Endodermal cell (in vitro differentiated cells): Measurements from ENCODE around the gene RAPGEF1. TPM values are rescaled to one million over a fixed set of nuclear protein-coding genes. Genes with fewer than 3 reads are reported as not detected.

Experiments used
- DNase-seq: peaks from one replicate; pipeline ENCODE4 v3.0.0-alpha.2; 2017
- H3K27ac ChIP-seq: 2 replicates; pipeline ENCODE4 v1.5.1; 2013; ENCODE audit warnings: mild to moderate bottlenecking, low read depth, low read length, moderate library complexity
- H3K27me3 ChIP-seq: 2 replicates; pipeline ENCODE4 v1.6.1; 2013; ENCODE audit warnings: mild to moderate bottlenecking, low read length, moderate library complexity; ENCODE audit not compliant: insufficient read depth, control insufficient read depth, poor library complexity, severe bottlenecking
- H3K36me3 ChIP-seq: 2 replicates; pipeline ENCODE4 v1.7.0; 2013; ENCODE audit warnings: mild to moderate bottlenecking, low read length, moderate library complexity; ENCODE audit not compliant: control insufficient read depth, insufficient read depth
- H3K4me1 ChIP-seq: one replicate; pipeline ENCODE4 v1.7.0; 2013; ENCODE audit warnings: low read length; ENCODE audit not compliant: control insufficient read depth, insufficient read depth
- H3K4me3 ChIP-seq: 2 replicates; pipeline ENCODE4 v1.5.1; 2013; ENCODE audit warnings: mild to moderate bottlenecking, low read length, moderate library complexity
- H3K9ac ChIP-seq: 2 replicates; pipeline ENCODE4 v1.6.1; 2013; ENCODE audit warnings: mild to moderate bottlenecking, low read length, moderate library complexity; ENCODE audit not compliant: poor library complexity, severe bottlenecking; ENCODE audit errors: extremely low read depth
- H3K9me3 ChIP-seq: 2 replicates; pipeline ENCODE4 v1.6.1; 2013; ENCODE audit warnings: mild to moderate bottlenecking, low read length, moderate library complexity; ENCODE audit not compliant: control insufficient read depth
- H3K27ac Mint-ChIP-seq: 2 replicates; pipeline ENCODE4 v1.8.0; 2020; ENCODE audit warnings: mixed read lengths
- H3K27me3 Mint-ChIP-seq: 2 replicates; pipeline ENCODE4 v1.8.0; 2021; ENCODE audit warnings: mild to moderate bottlenecking, mixed read lengths; ENCODE audit not compliant: insufficient read depth
- H3K36me3 Mint-ChIP-seq: 2 replicates; pipeline ENCODE4 v1.8.0; 2020; ENCODE audit warnings: low read depth, mixed read lengths
- H3K4me1 Mint-ChIP-seq: 2 replicates; pipeline ENCODE4 v1.8.0; 2020; ENCODE audit warnings: mixed read lengths
- H3K4me3 Mint-ChIP-seq: 2 replicates; pipeline ENCODE4 v1.8.0; 2020; ENCODE audit warnings: mild to moderate bottlenecking, moderate library complexity, mixed read lengths
- H3K9me3 Mint-ChIP-seq: 2 replicates; pipeline ENCODE4 v1.8.0; 2020; ENCODE audit warnings: mild to moderate bottlenecking, mixed read lengths
- CTCF ChIP-seq: fragments of 200-600 bp; sonication (generic); conservative IDR thresholded peaks from 2 replicates; pipeline ENCODE4 v1.5.0; 2021; ENCODE audit warnings: antibody characterized with exemption, mild to moderate bottlenecking
- WGBS, 2 experiments: methylation state at CpG; one replicate each; pipeline versions ENCODE4 v1.1.5 to v1.1.7; 2013; ENCODE audit warnings: missing lambda C conversion rate in 2 of 2, mixed read lengths in 1 of 2; ENCODE audit not compliant: insufficient coverage in 1 of 2, insufficient read length in 1 of 2; 5-methylcytosine and 5-hydroxymethylcytosine counted together
- long read RNA-seq, 4 experiments: library from polyadenylated mRNA in 2 of 4; library from RNA in 1 of 4; library from capped mRNA in 1 of 4; stranded (forward) in 3 of 4; unstranded in 1 of 4; transcript quantifications; one replicate each; pipeline ENCODE4 v2.0.0, GENCODE V29; 2020 to 2021; ENCODE audit warnings: inconsistent platforms in 1 of 4
- polyA plus RNA-seq, 2 experiments: library from polyadenylated mRNA; stranded (reverse); fragments of 50-300 nt; gene quantifications; one replicate each; pipeline ENCODE4 v1.2.3, GENCODE V29; 2013
- total RNA-seq, 2 donors: library from RNA; stranded (reverse); fragmentation: NEBNext Ultra II Directional in 1 of 2; extraction: Animal tissue kit (Norgen Biotek cat#: 25700) in 1 of 2; gene quantifications; 2 replicates in 1 of 2; 3 replicates in 1 of 2; pipeline ENCODE4 v1.2.1, GENCODE V29; 2021

The RAPGEF1 gene
- total RNA-seq: 10 to 100 TPM; 63.4 to 85.5 TPM
- 38.1 TPM for polyA plus RNA-seq (2013, experiment 1 of 2)
- polyA plus RNA-seq (2013, experiment 2 of 2): 34.1 TPM
- long read RNA-seq, experiment 1, partial matches to known transcripts: 5 of 18 reads
- long read RNA-seq, experiment 1, other reads (novel, unspliced or antisense): 13 of 18 reads
- long read RNA-seq, experiment 2, full-length matches to known transcripts: 30 of 102 reads
- long read RNA-seq, experiment 2, partial matches to known transcripts: 29 of 102 reads
- long read RNA-seq, experiment 2, other reads (novel, unspliced or antisense): 43 of 102 reads
- long read RNA-seq, experiment 3, partial matches to known transcripts: 5 of 43 reads
- long read RNA-seq, experiment 3, other reads (novel, unspliced or antisense): 38 of 43 reads
- long read RNA-seq, experiment 4: 0 reads

GRCh38 chr9:131739959-131740648, at the start of gene RAPGEF1:
TSS of gene RAPGEF1 (minus strand) at chr9:131740076. CDS start at chr9:131739830, 246 bp downstream.
- H3K9me3 ChIP-seq: peaks cover 10% of the 10 kb centered on the region
- H3K27ac ChIP-seq: no peak within 1 kb of the TSS
- H3K36me3 Mint-ChIP-seq: peaks cover 4% of the 10 kb centered on the region
- H3K4me1 ChIP-seq: no peaks in the 10 kb centered on the region
- H3K27ac Mint-ChIP-seq: peak within 1 kb of the TSS; percentile 85
- no peaks in the 10 kb centered on the region for H3K36me3 ChIP-seq
- H3K4me3 Mint-ChIP-seq: peak within 1 kb of the TSS; percentile 84
- DNase-seq: peak; percentile 86
- 9 to 20% methylated on average over 24 to 69 of the region's 69 CpGs for WGBS, 2 experiments
- no peaks in the 10 kb centered on the region for H3K27me3 ChIP-seq
- peak within 1 kb of the TSS; percentile 72 for H3K9ac ChIP-seq
- TF ChIP-seq CTCF: peak; percentile 87
- H3K9me3 Mint-ChIP-seq: peaks cover 7% of the 10 kb centered on the region
- no peaks in the 10 kb centered on the region for H3K27me3 Mint-ChIP-seq
- H3K4me1 Mint-ChIP-seq: peaks cover 29% of the 10 kb centered on the region
- H3K4me3 ChIP-seq: peak within 1 kb of the TSS; percentile 94

- no peak overlapping the region for H3K4me3 ChIP-seq
- H3K27ac ChIP-seq: no peak overlapping the region
- Mint-ChIP-seq H3K4me1 (no peaks in the 10 kb centered on the region), H3K9me3 (peaks cover 5% of the 10 kb centered on the region), H3K27ac (no peak overlapping the region), H3K27me3 (peaks cover 8% of the 10 kb centered on the region), H3K36me3 (no peaks in the 10 kb centered on the region), H3K4me3 (no peak overlapping the region)
- no peaks in the 10 kb centered on the region for H3K4me1 ChIP-seq
- DNase-seq: no peak
- no peaks in the 10 kb centered on the region for H3K36me3 ChIP-seq
- no peak overlapping the region for H3K9ac ChIP-seq
- no peaks in the 10 kb centered on the region for H3K9me3 ChIP-seq
- peaks cover 26% of the 10 kb centered on the region for H3K27me3 ChIP-seq
- no peak for TF ChIP-seq CTCF
- 89 to 93% methylated on average over 1 of the region's 1 CpG for WGBS, 2 experiments
These were observed 49.0 kb upstream of the RAPGEF1 start for GRCh38 chr9:131788851-131789250.

GRCh38 chr9:131787838-131788237, 48.0 kb upstream of the RAPGEF1 start:
- Histone ChIP-seq H3K36me3 (no peaks in the 10 kb centered on the region), H3K27ac (no peak overlapping the region), H3K27me3 (peaks cover 33% of the 10 kb centered on the region), H3K4me3 (no peak overlapping the region), H3K4me1 (no peaks in the 10 kb centered on the region), H3K9ac (no peak overlapping the region), H3K9me3 (no peaks in the 10 kb centered on the region)
- no peak for DNase-seq
- peaks cover 5% of the 10 kb centered on the region for H3K9me3 Mint-ChIP-seq
- no peak for TF ChIP-seq CTCF
- 82 to 84% methylated on average over 7 to 9 of the region's 9 CpGs for WGBS, 2 experiments
- H3K27me3 Mint-ChIP-seq: peaks cover 16% of the 10 kb centered on the region
- H3K4me1 Mint-ChIP-seq: no peaks in the 10 kb centered on the region
- no peak overlapping the region for H3K4me3 Mint-ChIP-seq
- H3K27ac Mint-ChIP-seq: no peak overlapping the region
- H3K36me3 Mint-ChIP-seq: no peaks in the 10 kb centered on the region
